HG03095 (cell line): ENCODE measurements around the gene PLA2G4D.
"Not testable (repeated sequence)": the region's sequence is repeated elsewhere in the genome, so short reads cannot be mapped to it uniquely, and the experiment has no call there.

Experiments
- ATAC-seq: cut with Tn5 transposase; IDR thresholded peaks from one replicate; pipeline ENCODE4 v1.9.1; 2021; ENCODE audit warnings: moderate library complexity; ENCODE audit not compliant: unreplicated experiment

The PLA2G4D gene

DNA sequence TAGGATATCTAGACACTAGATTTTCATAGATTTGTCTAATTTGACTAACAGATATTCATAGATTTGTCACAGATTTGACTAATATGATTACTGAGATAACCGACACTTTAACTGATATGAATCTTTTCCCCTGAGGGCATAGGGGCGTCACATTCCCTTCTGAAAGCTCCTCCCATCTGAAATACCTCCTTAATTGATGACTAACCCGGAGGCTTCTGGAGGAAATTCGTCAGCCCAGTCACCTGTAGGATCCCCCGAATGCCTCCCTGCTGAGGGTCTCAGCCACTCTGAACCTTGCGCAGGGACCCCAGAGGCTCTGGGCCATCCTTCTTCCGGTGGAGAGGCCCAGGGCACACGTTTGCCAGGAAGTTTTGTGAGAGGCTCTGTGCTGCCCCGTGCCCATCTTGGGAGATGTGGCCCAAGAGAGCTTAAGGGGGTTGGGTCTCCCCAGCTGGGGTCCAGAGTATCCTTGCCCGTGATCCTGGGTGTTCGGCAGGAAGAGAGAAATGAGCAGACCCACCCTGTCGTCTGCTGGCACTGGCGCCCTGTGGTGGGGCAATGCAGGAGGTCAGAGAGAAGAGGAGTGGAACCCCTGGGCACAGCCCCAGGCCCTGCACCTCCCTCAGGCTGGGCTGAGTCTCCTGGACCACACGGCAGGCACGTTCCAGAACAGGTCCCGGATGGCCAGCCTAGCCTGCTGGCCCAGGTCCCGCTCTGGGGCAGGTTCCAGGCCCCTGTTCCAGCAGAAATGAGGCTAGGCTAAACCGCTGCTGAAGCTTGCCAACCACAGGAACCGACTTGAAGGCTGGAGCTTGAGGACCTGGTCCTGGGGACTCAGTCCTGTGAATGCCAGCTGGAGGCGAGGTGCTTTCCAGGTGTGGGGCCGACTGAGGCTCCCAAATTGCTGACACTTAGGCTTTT lies 1.7 kb downstream of the PLA2G4D start:
- ATAC-seq, result no peak

DNA sequence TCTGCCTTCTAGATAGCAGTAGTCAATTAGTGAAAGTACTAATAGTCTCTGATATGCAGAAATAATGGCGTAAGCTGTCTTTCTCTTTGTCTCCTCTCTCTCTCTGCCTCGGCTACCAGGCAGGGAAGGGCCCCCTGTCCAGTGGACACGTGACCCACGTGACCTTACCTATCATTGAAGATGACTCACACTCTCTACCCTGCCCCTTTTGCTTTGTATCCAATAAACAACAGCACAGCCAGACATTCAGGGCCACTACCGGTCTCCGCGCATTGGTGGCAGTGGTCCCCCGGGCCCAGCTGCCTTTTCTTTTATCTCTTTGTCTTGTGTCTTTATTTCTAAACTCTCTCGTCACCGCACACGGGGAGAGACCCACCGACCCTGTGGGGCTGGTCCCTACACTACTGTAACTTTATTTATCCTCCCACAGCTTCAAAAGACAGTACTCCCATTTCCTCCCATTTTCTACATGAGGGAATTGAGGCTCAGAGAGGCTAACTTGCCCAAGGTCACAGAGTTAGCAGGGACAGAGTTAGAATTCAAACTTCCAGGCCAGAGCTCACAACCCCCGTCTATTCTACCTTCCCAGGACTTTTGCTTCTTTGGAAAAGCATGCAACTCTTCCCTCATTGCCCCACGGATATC lies 2.5 kb downstream of the PLA2G4D start:
- ATAC-seq, result not testable (repeated sequence)

GRCh38 chr15:42090781-42091180 lies 3.6 kb downstream of the PLA2G4D start:
- ATAC-seq, result no peak

- ATAC-seq, result no peak
Measured at GRCh38 chr15:42090370-42090769, 4.0 kb downstream of the PLA2G4D start.

DNA sequence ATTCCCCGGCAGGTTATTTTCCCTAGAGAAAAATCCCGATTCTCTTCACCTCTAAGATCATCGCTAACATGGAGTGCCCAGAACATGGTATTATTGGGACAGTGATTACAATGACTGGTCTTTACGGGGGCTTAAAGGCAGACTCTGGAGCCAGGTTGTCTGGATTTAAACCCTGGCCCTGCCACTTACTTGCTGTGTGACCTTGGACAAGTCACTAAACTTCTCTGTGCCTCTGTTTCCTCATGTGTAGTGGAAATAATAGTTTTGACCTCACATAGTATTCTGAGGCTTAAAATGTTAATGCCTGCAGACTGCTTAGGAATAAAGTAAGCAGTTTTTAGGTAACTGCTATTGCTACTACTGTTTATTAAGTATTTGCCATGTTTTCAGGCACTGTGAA lies 4.4 kb downstream of the PLA2G4D start:
- no peak for ATAC-seq

DNA sequence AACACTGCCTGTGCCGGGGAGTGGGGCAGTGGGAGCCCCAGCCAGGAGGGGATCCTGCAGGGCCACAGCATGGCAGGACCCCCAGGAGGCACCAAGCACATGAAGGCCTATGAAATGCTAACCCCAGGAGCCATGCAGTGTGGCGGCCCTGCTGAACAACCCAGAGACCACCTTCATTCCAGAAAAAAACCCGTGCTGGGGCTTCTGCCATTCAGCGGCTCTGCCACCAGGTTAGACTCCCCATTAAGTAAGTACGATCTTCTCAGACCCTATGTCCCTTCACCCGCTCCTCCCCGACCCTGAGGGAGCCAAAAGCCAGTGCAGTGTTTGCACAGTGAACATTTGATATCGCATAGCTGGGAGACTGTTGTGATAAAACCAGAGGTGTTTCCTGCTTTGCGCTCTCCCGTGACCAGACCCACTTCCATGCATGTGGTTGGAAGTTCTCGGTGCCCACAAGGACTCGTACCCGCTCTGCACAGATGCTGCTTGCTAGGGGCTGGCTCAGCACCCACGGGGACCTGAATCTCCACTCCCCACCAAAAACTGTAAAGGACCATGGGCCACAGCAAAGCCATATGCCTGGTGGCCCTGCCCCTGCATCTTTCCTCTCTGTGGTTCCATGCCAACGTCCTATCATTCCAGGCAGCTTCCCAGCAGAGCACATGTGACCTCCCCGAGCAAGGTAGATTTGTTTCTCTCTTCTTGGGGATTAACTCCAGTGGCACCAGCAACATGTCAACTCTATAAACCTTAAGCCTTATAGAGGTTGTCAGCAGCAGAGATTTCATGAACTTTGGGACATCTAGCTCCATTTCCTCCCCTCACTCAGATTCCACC lies 5.3 kb downstream of the PLA2G4D start:
- no peak for ATAC-seq

DNA sequence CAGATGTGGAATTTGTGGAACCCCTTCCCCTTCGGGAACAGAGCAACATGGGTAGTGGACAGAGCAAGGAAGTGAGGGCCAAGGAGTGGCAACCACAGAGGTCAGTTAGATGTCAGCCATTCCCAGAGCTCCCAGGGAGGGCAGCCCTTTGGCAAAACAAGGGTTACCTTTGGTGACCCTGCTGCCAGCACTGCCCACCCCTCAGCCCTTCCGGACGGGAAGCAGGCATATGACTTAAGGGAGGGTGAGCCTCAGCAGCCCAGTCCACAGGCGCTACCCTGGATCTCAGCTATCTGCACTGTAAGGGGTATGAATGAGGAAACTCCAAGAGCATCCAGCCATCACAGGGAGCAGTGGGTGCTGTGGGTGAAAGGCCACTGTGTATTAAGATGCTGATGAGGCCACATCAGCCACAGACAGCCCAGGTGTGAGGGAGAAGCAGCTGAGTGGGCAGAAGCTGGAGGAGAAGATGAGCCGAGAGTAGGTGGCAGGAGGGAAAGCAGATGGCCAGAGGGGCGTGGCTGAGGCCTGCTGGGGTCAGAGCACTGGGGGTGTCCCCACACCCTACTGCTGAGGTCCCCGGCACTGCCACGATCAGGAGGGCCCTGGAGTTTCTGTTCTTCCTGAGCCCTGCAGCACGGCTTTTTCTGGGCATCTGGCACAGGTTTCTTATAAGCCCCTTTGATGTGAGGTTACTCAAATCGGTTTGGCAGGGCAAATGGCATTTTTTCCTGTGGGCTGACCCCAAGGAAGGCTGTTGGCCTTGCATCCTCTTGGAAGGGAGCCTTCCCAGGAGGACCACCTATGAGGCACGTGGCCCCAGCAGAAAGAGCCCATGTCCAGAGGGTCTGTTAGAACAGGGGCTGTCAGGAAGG lies 6.2 kb downstream of the PLA2G4D start:
- no peak for ATAC-seq

- no peak for ATAC-seq
Measured at GRCh38 chr15:42087460-42087859, 6.9 kb downstream of the PLA2G4D start.

DNA sequence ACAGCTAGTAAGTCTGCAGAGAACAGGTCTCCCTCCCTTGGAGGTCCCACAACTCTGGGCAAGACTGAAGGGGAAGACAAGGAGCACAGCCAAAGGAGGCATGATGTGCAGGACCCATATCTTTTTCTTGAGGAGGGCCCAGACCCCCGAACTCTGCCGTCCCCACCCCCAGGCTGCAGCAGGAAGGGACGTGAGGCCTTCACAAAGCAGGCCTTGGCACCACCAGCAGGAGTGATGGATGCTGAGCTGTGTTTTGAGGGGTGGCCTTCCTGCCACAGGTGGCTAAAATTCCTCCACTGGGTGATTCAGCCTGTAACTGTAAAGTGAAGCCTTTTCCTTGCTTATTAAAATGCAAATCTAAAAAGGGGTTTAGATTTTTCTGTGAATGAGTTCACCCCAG lies 8.6 kb downstream of the PLA2G4D start:
- ATAC-seq, result no peak

GRCh38 chr15:42085236-42085605 lies 9.1 kb downstream of the PLA2G4D start:
- no peak for ATAC-seq

DNA sequence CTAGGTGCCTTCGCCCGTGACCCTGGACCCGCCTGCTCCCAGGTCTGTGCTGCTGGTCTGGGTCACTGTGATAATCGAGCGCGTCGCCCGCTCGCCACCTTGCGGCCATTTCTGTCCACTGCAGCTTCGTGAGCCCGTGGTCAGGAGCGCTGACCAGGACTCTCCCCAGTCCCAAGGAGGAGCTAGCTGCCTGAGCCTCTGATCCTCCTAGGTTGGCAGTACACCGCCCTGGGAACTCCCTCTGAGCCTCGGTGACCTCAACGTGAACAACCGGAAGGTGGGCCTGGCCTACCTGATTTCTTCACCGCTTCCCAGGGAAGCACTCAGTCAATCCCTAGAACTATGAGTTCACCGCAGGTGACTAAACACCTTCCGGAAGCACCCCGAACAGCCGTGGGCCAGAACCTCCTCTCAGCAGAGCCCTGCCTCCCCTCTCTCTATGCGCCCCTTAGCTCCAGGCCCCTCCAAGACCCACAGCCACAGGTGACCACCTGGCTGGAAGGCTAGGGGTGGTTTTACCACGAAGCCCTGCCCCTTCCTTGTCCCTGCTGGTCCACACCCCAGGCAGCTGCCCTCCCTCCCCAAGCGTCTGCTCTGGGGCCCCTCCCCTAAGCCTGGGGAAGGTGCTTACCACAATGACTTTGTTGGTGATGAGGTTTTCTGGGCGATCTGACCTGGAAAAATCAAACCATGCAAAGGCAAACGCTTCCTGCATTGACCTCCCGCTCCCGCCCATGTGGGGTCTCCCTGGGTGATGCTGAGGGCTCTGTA lies 9.7 kb downstream of the PLA2G4D start:
- no peak for ATAC-seq

- ATAC-seq, result no peak
Measured at GRCh38 chr15:42083916-42084315, 10.4 kb downstream of the PLA2G4D start.

DNA sequence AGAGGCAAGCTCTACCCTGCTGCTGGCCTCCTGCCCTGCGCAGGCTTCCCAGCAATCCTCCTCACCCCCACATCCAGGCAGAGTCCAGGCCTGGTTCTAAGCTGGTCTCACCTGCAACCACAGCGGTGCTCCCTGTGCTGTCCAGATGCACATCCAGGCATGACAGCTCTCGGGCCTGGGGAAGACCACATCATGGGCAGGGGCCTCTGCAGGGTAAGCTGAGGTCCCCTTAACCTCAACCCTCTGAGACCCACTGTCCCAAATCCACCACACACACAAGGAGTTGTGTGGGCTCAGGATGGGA lies 10.8 kb downstream of the PLA2G4D start:
- ATAC-seq, result no peak

DNA sequence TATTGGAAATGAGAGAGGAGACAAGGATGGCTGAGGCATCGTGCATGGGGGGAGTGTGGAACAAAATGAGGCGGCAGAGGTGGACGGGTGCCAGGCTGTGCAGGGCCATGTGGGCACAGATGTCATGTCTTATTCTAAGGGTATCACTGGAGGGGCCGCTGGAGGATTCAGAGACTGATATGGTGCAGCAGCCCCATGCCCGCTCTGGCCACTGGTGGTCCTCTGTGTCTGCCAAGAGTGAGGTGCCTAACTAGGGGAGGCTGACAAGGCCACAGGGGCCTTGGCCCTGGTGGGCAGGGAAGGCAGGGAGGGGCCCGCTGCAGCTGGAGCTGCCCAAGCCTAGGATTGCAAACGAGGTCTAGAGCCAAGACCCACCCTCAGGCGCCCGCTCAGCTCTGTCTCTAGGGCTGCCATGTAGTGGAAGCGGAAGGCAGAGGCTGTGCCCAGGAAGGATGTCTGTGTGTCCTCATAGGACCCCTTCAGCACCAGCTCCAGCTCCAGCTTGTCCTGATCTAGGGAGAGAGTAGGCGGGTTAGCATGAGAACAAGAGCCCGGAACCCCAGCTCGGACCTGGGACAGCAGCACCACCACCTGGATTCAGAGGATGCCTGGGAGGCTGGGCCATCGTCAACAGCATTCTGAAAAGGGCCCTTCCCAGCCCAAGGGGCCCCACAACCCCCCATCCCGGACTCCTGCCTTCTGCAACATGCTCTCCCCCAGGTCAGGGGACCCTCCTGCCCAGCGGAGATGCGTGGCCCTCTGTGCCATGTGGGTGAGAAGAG lies 11.3 kb downstream of the PLA2G4D start:
- ATAC-seq, result no peak

DNA sequence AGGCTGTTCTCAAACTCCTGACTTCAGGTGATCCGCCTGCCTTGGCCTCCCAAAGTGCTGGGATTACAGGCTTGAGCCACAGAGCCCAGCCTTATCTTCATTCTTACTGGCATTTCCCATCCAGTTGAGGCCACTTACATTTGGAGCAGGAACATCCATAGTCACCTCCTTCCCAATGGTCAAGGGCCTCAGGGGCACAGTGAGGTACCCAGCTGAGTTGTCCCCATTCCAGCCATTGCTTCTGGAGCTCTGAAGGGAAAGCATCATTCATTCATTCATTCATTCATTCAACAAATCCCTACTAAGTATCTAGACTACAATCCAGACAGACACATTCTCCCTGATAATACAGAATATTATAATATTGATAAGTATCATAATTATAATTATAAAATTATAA lies 12.2 kb downstream of the PLA2G4D start:
- ATAC-seq, result no peak

- ATAC-seq, result no peak
Measured at GRCh38 chr15:42080919-42081830, 13.2 kb downstream of the PLA2G4D start.

- ATAC-seq, result no peak
Measured at GRCh38 chr15:42080186-42080918, 14.0 kb downstream of the PLA2G4D start.
